HEK293 (cell line): ENCODE measurements around the gene ATXN2.

Experiments used
- ZNF248 ChIP-seq: fragments of 450-650 bp; formaldehyde crosslinking; IDR thresholded peaks from 2 replicates; pipeline ENCODE4 v1.5.1; 2017; ENCODE audit warnings: missing biosample characterization, missing genetic modification characterization
- ZNF311 ChIP-seq: fragments of 450-650 bp; formaldehyde crosslinking; IDR thresholded peaks from 2 replicates; pipeline ENCODE4 v1.5.1; 2017; ENCODE audit warnings: missing biosample characterization, missing genetic modification characterization, borderline replicate concordance
- ZNF324 ChIP-seq: fragments of 450-650 bp; formaldehyde crosslinking; IDR thresholded peaks from 2 replicates; pipeline ENCODE4 v1.5.1; 2016; ENCODE audit warnings: missing biosample characterization, missing genetic modification characterization
- TF ChIP-seq, protein P1 (sequence below): fragments of 450-650 bp; formaldehyde crosslinking; IDR thresholded peaks from 2 replicates; pipeline ENCODE4 v1.5.1; 2016; ENCODE audit warnings: missing biosample characterization, missing genetic modification characterization
- TF ChIP-seq, protein P2 (sequence below): fragments of 450-650 bp; formaldehyde crosslinking; IDR thresholded peaks from 2 replicates; pipeline ENCODE4 v1.5.1; 2016; ENCODE audit warnings: missing biosample characterization, missing genetic modification characterization

DNA sequence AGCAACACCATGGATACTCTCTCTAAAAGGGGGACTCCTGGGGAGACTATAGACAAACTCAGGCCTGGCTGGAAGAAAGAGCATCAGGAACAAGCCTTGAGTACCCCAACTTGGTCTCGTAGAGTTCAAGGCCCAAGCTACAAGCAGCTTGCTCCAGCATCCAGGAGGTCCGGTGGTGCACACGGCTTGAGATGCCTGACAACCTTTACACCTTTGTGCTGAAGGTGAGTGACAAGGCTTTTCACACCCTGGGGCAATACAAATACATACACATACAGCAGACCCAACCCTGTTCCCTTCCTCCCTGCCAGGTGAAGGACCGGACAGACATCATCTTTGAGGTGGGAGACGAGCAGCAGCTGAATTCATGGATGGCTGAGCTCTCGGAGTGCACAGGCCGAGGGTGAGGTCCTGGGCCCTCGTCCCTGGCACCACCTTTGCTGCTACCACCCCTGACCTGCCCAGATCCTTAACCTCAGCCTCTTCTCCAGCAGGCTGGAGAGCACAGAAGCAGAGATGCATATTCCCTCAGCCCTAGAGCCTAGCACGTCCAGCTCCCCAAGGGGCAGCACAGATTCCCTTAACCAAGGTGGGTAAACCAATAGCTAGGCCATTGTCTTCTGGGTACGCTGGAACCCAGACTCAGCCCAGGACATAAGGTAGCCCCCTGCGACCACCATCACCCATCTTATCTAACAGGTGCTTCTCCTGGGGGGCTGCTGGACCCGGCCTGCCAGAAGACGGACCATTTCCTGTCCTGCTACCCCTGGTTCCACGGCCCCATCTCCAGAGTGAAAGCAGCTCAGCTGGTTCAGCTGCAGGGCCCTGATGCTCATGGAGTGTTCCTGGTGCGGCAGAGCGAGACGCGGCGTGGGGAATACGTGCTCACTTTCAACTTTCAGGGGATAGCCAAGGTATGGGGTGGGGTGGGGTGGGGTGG lies 152.2 kb downstream of the ATXN2 start:
- no peak for TF ChIP-seq ZNF311
- no peak for TF ChIP-seq ZNF324 (tag by site-specific recombination)
- TF ChIP-seq, protein P1, sequence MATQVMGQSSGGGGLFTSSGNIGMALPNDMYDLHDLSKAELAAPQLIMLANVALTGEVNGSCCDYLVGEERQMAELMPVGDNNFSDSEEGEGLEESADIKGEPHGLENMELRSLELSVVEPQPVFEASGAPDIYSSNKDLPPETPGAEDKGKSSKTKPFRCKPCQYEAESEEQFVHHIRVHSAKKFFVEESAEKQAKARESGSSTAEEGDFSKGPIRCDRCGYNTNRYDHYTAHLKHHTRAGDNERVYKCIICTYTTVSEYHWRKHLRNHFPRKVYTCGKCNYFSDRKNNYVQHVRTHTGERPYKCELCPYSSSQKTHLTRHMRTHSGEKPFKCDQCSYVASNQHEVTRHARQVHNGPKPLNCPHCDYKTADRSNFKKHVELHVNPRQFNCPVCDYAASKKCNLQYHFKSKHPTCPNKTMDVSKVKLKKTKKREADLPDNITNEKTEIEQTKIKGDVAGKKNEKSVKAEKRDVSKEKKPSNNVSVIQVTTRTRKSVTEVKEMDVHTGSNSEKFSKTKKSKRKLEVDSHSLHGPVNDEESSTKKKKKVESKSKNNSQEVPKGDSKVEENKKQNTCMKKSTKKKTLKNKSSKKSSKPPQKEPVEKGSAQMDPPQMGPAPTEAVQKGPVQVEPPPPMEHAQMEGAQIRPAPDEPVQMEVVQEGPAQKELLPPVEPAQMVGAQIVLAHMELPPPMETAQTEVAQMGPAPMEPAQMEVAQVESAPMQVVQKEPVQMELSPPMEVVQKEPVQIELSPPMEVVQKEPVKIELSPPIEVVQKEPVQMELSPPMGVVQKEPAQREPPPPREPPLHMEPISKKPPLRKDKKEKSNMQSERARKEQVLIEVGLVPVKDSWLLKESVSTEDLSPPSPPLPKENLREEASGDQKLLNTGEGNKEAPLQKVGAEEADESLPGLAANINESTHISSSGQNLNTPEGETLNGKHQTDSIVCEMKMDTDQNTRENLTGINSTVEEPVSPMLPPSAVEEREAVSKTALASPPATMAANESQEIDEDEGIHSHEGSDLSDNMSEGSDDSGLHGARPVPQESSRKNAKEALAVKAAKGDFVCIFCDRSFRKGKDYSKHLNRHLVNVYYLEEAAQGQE (tag by site-specific recombination): no peak
- TF ChIP-seq ZNF248 (tag by site-specific recombination): no peak
- TF ChIP-seq, protein P2, sequence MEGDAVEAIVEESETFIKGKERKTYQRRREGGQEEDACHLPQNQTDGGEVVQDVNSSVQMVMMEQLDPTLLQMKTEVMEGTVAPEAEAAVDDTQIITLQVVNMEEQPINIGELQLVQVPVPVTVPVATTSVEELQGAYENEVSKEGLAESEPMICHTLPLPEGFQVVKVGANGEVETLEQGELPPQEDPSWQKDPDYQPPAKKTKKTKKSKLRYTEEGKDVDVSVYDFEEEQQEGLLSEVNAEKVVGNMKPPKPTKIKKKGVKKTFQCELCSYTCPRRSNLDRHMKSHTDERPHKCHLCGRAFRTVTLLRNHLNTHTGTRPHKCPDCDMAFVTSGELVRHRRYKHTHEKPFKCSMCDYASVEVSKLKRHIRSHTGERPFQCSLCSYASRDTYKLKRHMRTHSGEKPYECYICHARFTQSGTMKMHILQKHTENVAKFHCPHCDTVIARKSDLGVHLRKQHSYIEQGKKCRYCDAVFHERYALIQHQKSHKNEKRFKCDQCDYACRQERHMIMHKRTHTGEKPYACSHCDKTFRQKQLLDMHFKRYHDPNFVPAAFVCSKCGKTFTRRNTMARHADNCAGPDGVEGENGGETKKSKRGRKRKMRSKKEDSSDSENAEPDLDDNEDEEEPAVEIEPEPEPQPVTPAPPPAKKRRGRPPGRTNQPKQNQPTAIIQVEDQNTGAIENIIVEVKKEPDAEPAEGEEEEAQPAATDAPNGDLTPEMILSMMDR (tag by site-specific recombination): no peak
